Measurements from ENCODE around the gene CPA5.
"Not testable (repeated sequence)": the region's sequence is repeated elsewhere in the genome, so short reads cannot be mapped to it uniquely, and the experiment has no call there.

CPA5 gene, protein sequence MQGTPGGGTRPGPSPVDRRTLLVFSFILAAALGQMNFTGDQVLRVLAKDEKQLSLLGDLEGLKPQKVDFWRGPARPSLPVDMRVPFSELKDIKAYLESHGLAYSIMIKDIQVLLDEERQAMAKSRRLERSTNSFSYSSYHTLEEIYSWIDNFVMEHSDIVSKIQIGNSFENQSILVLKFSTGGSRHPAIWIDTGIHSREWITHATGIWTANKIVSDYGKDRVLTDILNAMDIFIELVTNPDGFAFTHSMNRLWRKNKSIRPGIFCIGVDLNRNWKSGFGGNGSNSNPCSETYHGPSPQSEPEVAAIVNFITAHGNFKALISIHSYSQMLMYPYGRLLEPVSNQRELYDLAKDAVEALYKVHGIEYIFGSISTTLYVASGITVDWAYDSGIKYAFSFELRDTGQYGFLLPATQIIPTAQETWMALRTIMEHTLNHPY

DNA sequence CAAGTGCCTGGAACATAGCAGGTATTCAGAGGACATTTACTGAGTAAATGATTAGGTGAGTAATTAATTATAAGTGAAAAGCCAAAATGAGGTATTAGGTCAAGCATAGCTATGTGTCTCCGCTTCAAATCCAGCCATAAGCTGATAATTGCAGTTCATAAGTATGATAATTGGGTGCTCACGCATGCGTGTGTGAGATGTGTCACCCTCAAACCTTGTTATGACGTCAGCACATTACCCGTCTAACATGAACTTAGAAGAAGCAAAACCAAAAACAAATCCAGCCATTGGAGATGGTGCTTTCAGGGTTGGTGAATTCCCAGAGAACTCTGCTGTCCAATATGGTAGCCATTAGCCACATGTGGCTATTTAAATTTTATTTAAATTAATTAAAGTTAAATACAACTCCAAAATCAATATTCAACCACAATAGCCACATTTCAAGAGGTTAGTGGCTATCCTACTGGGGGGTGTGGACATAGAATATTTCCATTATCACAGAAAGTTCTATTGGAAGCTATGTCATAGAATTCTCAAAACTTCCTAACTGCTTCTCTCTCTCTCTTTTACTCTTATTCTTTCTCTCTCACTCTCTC is at the start of gene CPA5:
TSS of gene CPA5 (plus strand) at position 546 of the 596 bp plus-strand sequence. CDS start 1,670 bp downstream, outside the sequence.
- DNase-seq = no peak

DNA sequence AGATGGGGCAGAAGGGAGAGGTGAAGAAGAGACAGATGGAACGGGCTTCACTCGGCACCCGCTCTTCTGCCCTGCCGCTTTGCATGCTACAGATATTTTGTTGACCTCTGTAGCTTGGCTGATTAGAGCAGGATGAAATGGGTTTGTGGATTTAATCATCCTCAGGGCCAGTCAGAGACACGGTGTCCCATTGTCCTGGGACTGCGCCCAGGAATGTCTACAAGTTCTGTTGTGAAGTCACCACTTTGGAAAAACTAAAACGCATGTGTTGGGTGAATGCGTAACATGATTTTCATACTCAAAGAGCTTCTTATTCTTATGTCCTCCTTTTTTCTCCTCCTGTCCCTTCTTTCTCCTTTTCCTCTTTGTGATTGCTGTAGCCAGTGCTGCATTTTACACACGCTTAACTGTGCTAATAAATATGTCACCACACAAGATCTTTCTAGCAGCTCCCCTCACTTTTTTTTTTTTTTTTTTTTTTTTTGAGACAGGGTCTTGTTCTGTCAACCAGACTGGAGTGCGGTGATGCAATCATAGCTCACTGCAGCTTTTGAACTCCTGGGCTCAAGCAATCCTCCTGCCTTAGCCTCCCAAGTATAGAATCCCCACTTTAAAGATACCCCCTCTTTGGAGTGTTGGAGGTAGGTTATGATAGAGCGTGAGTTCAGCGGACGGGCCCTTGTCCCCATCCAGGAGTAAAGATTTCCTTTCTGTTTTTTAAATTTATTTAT is 48.2 kb upstream of the CPA5 start:
- no peak for DNase-seq

- DNase-seq = no peak
Measured at GRCh38 chr7:130297628-130298543, 46.7 kb upstream of the CPA5 start.

GRCh38 chr7:130298544-130299326 is 45.9 kb upstream of the CPA5 start:
- no peak for DNase-seq

DNA sequence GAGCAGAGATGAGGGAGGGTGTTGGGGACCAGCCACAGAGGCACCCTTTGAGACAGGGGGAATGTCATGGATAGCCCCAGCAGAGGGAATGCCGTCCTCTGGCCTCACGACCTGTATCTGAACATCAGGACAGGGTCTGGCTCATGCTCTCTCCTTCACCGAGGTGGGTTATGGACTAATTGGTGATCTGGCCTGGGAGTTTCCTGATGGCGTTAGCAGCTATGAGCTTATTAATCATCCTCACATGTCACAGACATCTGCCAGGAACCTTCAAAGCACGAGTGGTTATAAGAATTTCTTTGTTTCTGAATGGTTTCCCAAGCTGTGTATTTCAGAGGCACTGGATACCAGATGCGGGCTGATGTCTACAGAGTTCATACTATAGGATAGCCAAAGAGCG is 44.8 kb upstream of the CPA5 start:
- no peak for DNase-seq

DNA sequence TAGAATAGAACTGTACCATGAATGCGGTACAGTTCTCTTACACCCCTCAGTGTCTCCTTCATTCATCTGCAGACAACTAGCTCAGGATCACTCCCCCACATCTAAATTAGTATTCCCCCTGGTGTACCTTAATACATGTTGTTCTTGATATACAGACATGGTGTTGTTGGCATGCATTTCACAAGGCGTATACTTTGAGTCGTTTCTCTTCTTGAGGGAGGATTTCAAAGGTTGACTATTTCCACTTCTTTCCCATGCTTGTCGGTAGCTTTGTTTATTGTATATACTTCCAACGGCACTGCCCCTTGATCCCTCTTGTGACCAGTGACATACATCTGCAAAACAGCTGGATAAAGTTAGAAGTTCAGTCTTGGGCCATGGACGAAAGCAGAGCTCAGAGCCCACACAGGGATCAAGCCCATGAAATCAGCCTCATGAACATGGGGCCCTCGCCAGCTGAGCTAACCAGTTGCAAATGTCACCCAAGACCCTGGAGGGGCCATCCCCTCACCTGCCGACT is 43.1 kb upstream of the CPA5 start:
- DNase-seq = no peak

DNA sequence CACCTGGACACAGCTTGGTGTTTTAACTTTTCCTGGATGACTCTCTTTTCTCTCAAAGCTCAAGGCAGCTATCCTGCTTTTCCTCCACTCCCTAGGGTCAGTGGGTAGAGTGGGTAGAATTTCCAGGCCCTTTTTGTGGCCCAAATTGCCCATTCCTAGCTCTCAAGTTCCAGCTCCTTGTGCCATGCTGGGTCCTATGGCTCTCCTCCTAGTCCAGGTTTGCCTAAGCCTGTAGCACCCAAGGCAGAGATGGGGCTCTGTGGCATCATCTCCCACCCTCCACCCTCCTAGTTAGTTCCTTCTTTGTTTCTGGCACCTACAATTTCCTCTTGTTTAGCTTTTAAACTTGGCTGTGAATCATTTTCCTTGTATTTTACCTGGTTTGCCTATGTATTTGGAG is 42.0 kb upstream of the CPA5 start:
- no peak for DNase-seq

DNA sequence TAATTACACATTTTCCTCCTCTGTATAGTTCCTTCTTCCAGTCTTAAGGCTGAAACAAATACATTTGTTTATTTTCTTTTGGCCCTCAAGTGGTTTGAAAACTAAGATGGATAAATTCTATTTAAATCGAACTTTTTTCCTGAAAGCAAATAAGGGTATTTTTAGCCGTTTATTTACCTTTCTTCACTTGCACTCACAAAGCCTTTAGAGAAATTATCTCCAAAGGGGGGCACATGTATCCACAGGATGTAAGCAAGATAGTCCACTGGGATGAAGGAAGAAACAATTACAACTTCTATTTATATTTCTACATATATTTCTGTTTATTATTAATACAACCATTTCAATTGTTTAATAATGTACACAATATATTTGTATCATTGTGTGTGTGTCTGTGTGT is 41.5 kb upstream of the CPA5 start:
- DNase-seq = no peak

GRCh38 chr7:130303551-130303950 is 41.1 kb upstream of the CPA5 start:
- no peak for DNase-seq

DNA sequence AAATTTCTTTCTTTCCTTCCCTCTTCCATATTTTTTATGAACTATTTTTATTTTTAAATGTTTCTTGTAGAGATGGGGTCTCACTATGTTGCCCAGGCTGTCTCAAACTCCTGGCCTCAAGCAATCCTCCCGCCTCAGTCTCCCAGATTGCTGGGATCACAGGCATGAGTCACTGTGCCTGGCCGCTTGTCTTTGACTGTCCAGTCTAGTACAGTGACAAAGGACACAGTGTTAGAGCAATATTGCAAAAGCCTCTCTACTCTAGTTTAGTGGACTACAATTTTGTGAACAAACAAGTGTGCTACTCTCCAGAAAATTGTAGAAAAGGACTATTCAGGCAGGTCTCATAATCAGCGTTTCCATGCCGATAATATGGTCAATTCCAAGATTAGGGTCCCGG is 40.6 kb upstream of the CPA5 start:
- no peak for DNase-seq

DNA sequence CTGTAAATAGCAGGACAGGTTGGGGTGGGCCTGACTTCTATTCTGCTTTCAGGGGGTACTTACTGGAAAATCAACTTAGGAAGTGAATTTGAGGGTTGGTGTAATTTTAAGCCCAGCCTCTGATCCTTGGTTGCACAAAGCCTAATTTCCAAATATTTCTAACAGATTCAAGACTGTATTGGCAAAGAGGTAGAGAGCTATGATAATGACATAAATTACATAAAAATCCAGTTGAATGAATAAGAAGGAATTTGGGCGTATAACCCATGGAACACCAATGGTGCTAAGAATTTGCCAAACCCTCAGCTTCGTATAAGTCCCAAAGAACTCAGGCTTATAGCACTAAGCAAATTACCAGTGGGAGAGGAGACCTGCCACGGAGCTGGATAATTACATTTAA is 39.7 kb upstream of the CPA5 start:
- DNase-seq = no peak

GRCh38 chr7:130305433-130306042 is 39.1 kb upstream of the CPA5 start:
- DNase-seq = no peak

DNA sequence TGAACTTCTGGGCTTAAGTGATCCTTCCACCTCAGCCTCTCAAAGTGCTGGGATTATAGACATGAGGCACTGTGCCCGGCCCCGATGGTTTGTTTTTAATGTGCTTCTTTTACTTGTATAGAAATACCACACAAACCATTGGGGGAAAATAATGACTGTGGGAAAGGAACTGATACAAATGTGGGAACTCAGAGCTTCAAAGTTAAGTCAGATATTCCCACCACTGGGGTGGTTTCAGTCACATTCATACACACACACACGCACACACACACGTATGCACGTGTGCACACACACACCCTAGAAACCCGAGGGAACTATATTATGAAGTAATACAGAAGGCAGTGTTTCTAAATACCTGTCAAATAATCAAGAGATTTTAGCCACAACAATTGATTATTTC is 34.6 kb upstream of the CPA5 start:
- DNase-seq = no peak

DNA sequence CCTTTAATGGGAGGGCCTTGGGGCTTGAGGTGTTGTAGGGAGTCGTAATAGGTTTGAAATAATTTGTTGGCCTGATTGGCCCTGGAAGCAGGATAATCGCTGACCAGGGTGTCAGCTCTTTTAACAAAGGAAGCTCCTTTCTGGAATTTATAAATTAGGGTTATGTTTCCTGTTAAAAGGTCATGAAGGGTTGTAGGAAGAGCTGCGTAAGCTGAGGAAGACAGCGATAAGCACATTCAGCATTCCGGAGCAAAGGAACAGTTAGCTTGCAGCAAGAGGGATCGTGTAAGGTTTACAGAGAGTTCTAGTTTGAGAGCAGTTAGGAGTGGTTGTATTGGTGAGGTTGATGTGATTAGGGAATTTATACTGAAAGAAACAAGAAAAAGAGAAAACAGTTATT is 30.3 kb upstream of the CPA5 start:
- DNase-seq = no peak

GRCh38 chr7:130319541-130319940 is 25.1 kb upstream of the CPA5 start:
- DNase-seq = no peak

DNA sequence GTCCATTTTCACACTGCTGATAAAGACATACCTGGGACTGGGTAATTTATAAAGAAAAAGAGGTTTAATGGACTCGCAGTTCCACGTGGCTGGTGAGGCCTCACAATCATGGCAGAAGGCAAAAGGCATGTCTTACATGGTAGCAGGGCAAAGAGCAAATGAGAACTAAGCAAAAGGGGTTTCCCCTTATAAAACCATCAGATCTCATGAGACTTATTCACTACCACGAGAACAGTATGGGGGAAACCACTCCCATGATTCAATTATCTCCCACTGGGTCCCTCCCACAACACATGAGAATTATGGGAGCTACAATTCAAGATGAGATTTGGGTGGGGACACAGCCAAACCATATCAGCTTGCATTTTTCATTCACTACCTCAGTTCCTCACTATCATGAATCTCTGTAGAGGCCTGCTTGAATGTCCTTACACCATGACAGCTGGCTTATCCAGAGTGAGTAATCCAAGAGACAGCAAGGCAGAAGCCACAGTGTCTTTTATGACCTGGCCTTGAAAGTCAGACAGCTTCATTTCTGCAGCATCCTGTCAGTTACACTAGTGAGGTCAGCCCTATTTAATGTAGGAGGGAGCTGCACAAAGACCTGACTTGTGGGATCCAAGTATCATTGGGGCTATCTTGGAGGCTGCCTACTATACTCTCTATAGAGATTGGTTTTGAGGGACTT is 22.9 kb upstream of the CPA5 start:
- DNase-seq = not testable (repeated sequence)

DNA sequence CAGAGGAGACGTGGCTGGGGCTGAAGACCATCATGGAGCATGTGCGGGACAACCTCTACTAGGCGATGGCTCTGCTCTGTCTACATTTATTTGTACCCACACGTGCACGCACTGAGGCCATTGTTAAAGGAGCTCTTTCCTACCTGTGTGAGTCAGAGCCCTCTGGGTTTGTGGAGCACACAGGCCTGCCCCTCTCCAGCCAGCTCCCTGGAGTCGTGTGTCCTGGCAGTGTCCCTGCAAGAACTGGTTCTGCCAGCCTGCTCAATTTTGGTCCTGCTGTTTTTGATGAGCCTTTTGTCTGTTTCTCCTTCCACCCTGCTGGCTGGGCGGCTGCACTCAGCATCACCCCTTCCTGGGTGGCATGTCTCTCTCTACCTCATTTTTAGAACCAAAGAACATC is 22.0 kb upstream of the CPA5 start:
- no peak for DNase-seq

- no peak for DNase-seq
Measured at GRCh38 chr7:130324306-130324943, 20.2 kb upstream of the CPA5 start.

DNA sequence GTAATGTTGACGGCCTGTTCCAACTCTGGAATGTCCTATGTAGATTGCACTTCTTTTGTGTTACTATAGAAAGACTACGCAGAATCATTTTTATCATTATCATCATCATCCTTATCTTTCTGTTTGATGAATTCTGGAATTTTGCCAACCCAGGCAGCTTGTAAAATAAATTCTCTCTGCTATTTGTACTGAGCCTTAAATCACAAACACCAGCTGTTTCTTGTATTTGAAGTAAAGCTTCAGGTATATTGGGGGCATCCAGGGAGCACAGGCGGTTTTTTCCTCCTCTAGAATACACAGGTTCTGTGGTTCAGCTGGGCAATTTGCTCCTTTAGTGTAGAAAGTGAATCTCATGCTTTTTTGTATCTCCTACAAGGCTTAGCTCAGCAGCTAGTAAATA is 14.9 kb upstream of the CPA5 start:
- DNase-seq = no peak
